Heart left ventricle (tissue), 16 donors: Measurements from ENCODE around the gene TAS1R3. TPM values are rescaled to one million over a fixed set of nuclear protein-coding genes. Genes with fewer than 3 reads are reported as not detected.
A peak's percentile ranks its signal among the peaks of the same experiment; 100 is the strongest.

Source experiments
- ATAC-seq, 4 donors: fragments of 200-7000 bp; cut with Tn5 transposase; one replicate each; pipeline ENCODE4 v1.9.1; 2020 to 2022; ENCODE audit warnings: moderate library complexity in 4 of 4, mild to moderate bottlenecking in 3 of 4, moderate number of reproducible peaks in 1 of 4
- DNase-seq, 5 donors: peaks; one replicate each; pipeline ENCODE4 v3.0.0-alpha.2; 2020
- H3K27ac ChIP-seq, 12 donors: fragments of 200-600 bp; sonication (generic) in 4 of 12; one replicate each; pipeline versions ENCODE4 v1.5.0 to v1.8.0; 2016 to 2022; ENCODE audit warnings: mild to moderate bottlenecking in 2 of 12
- H3K27me3 ChIP-seq, 9 donors: fragments of 200-600 bp; sonication (generic) in 2 of 9; one replicate each; pipeline versions ENCODE4 v1.5.1 to v1.8.0; 2016 to 2022; ENCODE audit warnings: mild to moderate bottlenecking in 3 of 9
- H3K36me3 ChIP-seq, 9 donors: fragments of 200-600 bp; sonication (generic) in 2 of 9; one replicate each; pipeline versions ENCODE4 v1.5.0 to v1.8.0; 2018 to 2022; ENCODE audit warnings: mild to moderate bottlenecking in 2 of 9
- H3K4me1 ChIP-seq, 12 donors: fragments of 200-600 bp; sonication (generic) in 4 of 12; one replicate each; pipeline versions ENCODE4 v1.5.0 to v1.8.0; 2016 to 2022; ENCODE audit warnings: mild to moderate bottlenecking in 3 of 12
- H3K4me3 ChIP-seq, 12 donors: fragments of 200-600 bp; sonication (generic) in 4 of 12; one replicate each; pipeline versions ENCODE4 v1.5.0 to v1.8.0; 2017 to 2022; ENCODE audit warnings: mild to moderate bottlenecking in 9 of 12, moderate library complexity in 4 of 12
- H3K9me3 ChIP-seq, 12 donors: fragments of 200-600 bp; sonication (generic) in 4 of 12; one replicate each; pipeline versions ENCODE4 v1.5.0 to v1.8.0; 2016 to 2022; ENCODE audit warnings: mild to moderate bottlenecking in 1 of 12
- CTCF ChIP-seq, 12 donors: fragments of 200-600 bp; sonication (generic) in 4 of 12; IDR thresholded peaks; one replicate each; pipeline versions ENCODE4 v1.5.0 to v1.8.0; 2018 to 2022; ENCODE audit warnings: antibody characterized with exemption in 12 of 12, mild to moderate bottlenecking in 5 of 12
- POLR2A ChIP-seq, 2 donors: fragments of 450-650 bp; IDR thresholded peaks; one replicate each; pipeline ENCODE4 v1.6.1; 2017; ENCODE audit warnings: antibody characterized with exemption in 2 of 2, mild to moderate bottlenecking in 2 of 2, moderate library complexity in 2 of 2
- WGBS, 4 donors: extraction: QIAGEN DNeasy Blood & Tissue Kit in 2 of 4; methylation state at CpG; one replicate each; pipeline versions ENCODE4 v1.1.5 to v1.1.7; 2013 to 2018; 5-methylcytosine and 5-hydroxymethylcytosine counted together
- intact Hi-C, 10 donors: fragments of 100-400 bp; cut with DNase I; formaldehyde crosslinking; loops; one replicate each; pipeline versions ENCODE4 v1.11.1 to v1.14.2; 2022
- polyA plus RNA-seq, 2 donors: library from polyadenylated mRNA; stranded (reverse); fragments of 200-250 nt; gene quantifications; one replicate each; pipeline ENCODE4 v1.2.3, GENCODE V29; 2013
- total RNA-seq, 9 donors: library from RNA; depleted of rRNA in 2 of 9; stranded (reverse); fragments of >200 nt in 2 of 9; fragmentation: NEBNext Ultra II Directional in 3 of 9; extraction: Animal tissue kit (Norgen Biotek cat#: 25700) in 3 of 9; gene quantifications; one replicate each; pipeline versions ENCODE4 v1.1.0 to v1.2.4, GENCODE V29; 2016 to 2023
- donor health status: ischemic (EF 13 %, LVEDD 7.1; RV severe dilation, severe dysfunction).
- donor health status: healthy with polysubstance abuse.
- donor health status: DM: no; HTN: yes; CAD: no.
- donor health status: DM: no; HTN: no; CAD: no.
- donor health status: ischemic (EF 25% LVEDD 6.9; RV normal size, moderate dysfunction).
- donor health status: ischemic (EF 25% LVEDD 5.7; RV mildly dilated, moderate dysfunction).
- donor health status: healthy.
- donor health status: DM: yes; HTN: yes; CAD: no.
- donor health status: ischemic (EF 35%, LVEDD 5.7; RV mildly dilated, moderate dysfunction).
- donor health status: nonischemic (EF 11% LVEDD 7.7; RV severe dilation, severe dysfunction).
- donor health status: DM: yes; HTN: yes; CAD: no.
- donor health status: PGD.
- donor health status: ischemic (EF 29% LVEDD 5.4; RV normal size, mild dysfunction).
- donor health status: nonischemic (EF 23%, LVEDD 6.1; RV moderate dilation, normal function).

Gene TAS1R3
- total and polyA plus RNA-seq, 11 donors = 0.21 to 1.3 (median 0.38) TPM

- intact Hi-C loops = no loop called here
- peaks cover 4 to 54% (median 22%) of the 10 kb centered on the region in 12 donors for H3K4me1 ChIP-seq
- ATAC-seq = peak in 1 of 4 donors; percentile 4
Observed at GRCh38 chr1:1330366-1331067, 563 bp upstream of the TAS1R3 start.

GRCh38 chr1:1332031-1332755, 1.1 kb downstream of the TAS1R3 start:
- no peak overlapping the region for H3K4me3 ChIP-seq
- intact Hi-C loops = no loop called here
- ATAC-seq (no peak), DNase-seq (no peak)
- WGBS, 4 donors = 76 to 87% (median 87%) methylated on average over 10 to 57 of the region's 57 CpGs
- peaks cover 0 to 34% (median 22%) of the 10 kb centered on the region in 9 donors for H3K36me3 ChIP-seq
- H3K27ac ChIP-seq = no peak overlapping the region
- TF ChIP-seq POLR2A (IDR thresholded peaks at IDR 0.05) (no peak), CTCF (IDR thresholded peaks at IDR 0.05) (no peak)
- no peaks in the 10 kb centered on the region for H3K27me3 ChIP-seq
- no peaks in the 10 kb centered on the region for H3K9me3 ChIP-seq
- peaks cover 0 to 37% (median 9%) of the 10 kb centered on the region in 12 donors for H3K4me1 ChIP-seq

More at GRCh38 chr1:1330366-1331067, 563 bp upstream of the TAS1R3 start:
- no peaks in the 10 kb centered on the region for H3K27me3 ChIP-seq
- H3K9me3 ChIP-seq = no peaks in the 10 kb centered on the region
- H3K27ac ChIP-seq = no peak overlapping the region
- TF ChIP-seq CTCF (IDR thresholded peaks at IDR 0.05) (no peak), POLR2A (IDR thresholded peaks at IDR 0.05) (no peak)
- H3K4me3 ChIP-seq = no peak overlapping the region
- 63 to 79% (median 66%) methylated on average over 12 to 15 of the region's 15 CpGs for WGBS, 4 donors
- H3K36me3 ChIP-seq = peaks cover 0 to 28% (median 22%) of the 10 kb centered on the region in 9 donors
- no peak for DNase-seq

DNA sequence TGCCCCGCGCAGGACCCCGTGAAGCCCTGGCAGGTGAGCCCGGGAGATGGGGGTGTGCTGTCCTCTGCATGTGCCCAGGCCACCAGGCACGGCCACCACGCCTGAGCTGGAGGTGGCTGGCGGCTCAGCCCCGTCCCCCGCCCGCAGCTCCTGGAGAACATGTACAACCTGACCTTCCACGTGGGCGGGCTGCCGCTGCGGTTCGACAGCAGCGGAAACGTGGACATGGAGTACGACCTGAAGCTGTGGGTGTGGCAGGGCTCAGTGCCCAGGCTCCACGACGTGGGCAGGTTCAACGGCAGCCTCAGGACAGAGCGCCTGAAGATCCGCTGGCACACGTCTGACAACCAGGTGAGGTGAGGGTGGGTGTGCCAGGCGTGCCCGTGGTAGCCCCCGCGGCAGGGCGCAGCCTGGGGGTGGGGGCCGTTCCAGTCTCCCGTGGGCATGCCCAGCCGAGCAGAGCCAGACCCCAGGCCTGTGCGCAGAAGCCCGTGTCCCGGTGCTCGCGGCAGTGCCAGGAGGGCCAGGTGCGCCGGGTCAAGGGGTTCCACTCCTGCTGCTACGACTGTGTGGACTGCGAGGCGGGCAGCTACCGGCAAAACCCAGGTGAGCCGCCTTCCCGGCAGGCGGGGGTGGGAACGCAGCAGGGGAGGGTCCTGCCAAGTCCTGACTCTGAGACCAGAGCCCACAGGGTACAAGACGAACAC, 1.8 kb downstream of the TAS1R3 start:
- peaks cover 0 to 31% (median 18%) of the 10 kb centered on the region in 9 donors for H3K36me3 ChIP-seq
- no peaks in the 10 kb centered on the region for H3K27me3 ChIP-seq
- no peak overlapping the region for H3K27ac ChIP-seq
- no peak for TF ChIP-seq POLR2A (IDR thresholded peaks at IDR 0.05)
- TF ChIP-seq CTCF (IDR thresholded peaks at IDR 0.05) = no peak
- H3K9me3 ChIP-seq = no peaks in the 10 kb centered on the region
- intact Hi-C loops = no loop called here
- H3K4me3 ChIP-seq = no peak overlapping the region
- peaks cover 0 to 29% (median 8%) of the 10 kb centered on the region in 12 donors for H3K4me1 ChIP-seq
- ATAC-seq (no peak), DNase-seq (no peak)
- WGBS, 4 donors = 83 to 89% (median 88%) methylated on average over 28 to 48 of the region's 48 CpGs
